HG02623 (cell line): ENCODE results near the gene TYRO3.
A peak's percentile ranks its signal among the peaks of the same experiment; 100 is the strongest.

Experiments
- ATAC-seq: cut with Tn5 transposase; IDR thresholded peaks from one replicate; pipeline ENCODE4 v1.9.1; 2021; ENCODE audit warnings: moderate library complexity; ENCODE audit not compliant: unreplicated experiment

The TYRO3 gene

GRCh38 chr15:41599061-41599460, 40.0 kb downstream of the TYRO3 start:
- ATAC-seq: no peak

- ATAC-seq: no peak
These were observed 44.5 kb downstream of the TYRO3 start for GRCh38 chr15:41603411-41603935.

- ATAC-seq: no peak
These were observed 45.2 kb downstream of the TYRO3 start for GRCh38 chr15:41603941-41604911.

GRCh38 chr15:41605566-41605965, 46.6 kb downstream of the TYRO3 start:
- ATAC-seq: no peak

GRCh38 chr15:41606997-41607396, 48.0 kb downstream of the TYRO3 start:
- ATAC-seq: no peak

- no peak for ATAC-seq
These were observed 50.1 kb downstream of the TYRO3 start for GRCh38 chr15:41609123-41609522.

GRCh38 chr15:41610048-41610447, 51.0 kb downstream of the TYRO3 start:
- ATAC-seq: no peak

GRCh38 chr15:41620536-41621199, 61.7 kb downstream of the TYRO3 start:
- no peak for ATAC-seq

GRCh38 chr15:41621200-41622193, 62.5 kb downstream of the TYRO3 start:
- ATAC-seq: peak; percentile 43

GRCh38 chr15:41622901-41623300, 63.9 kb downstream of the TYRO3 start:
- ATAC-seq: no peak

GRCh38 chr15:41627203-41627602, 68.2 kb downstream of the TYRO3 start:
- no peak for ATAC-seq

GRCh38 chr15:41629463-41629862, 70.5 kb downstream of the TYRO3 start:
- no peak for ATAC-seq

- no peak for ATAC-seq
These were observed 70.9 kb downstream of the TYRO3 start for GRCh38 chr15:41629883-41630282.

GRCh38 chr15:41630616-41631217, 71.7 kb downstream of the TYRO3 start:
- no peak for ATAC-seq

- no peak for ATAC-seq
These were observed 73.0 kb downstream of the TYRO3 start for GRCh38 chr15:41631880-41632470.
